ENCODE data around the gene DUSP28.

DUSP28 gene

DNA sequence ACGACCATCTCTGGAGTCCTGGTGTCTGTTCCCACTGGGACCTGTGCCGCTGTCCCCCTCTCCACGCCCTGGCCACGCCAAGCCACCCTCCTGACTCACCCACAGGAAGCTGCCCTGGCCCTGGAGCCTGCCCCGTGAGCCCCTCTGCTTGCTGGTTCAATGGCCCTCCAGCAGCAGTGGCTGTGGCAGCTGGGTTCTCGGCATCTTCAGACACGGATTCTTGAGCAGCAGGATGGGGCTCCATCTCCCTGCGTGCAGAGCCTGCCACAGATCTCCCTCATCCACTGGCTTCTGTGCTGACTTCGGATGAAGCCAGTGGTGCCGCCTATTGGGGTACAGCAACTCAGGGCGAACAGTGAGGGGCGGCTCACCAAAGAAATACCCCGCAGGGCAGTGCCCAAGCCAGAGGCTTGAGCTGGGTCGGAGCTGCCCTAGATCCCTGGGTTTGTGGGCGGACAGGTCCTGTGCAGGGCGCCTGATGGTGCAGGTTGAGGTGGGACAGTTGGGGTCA lies 40.3 kb downstream of the DUSP28 start:
- ATAC-seq, result no peak
- TF ChIP-seq PPARA (CRISPR knock-in tag; IDR thresholded peaks at IDR 0.05; ENCODE audit: borderline replicate concordance), result no peak
- no peak for TF ChIP-seq OSR1 (CRISPR knock-in tag; IDR thresholded peaks at IDR 0.05)

DNA sequence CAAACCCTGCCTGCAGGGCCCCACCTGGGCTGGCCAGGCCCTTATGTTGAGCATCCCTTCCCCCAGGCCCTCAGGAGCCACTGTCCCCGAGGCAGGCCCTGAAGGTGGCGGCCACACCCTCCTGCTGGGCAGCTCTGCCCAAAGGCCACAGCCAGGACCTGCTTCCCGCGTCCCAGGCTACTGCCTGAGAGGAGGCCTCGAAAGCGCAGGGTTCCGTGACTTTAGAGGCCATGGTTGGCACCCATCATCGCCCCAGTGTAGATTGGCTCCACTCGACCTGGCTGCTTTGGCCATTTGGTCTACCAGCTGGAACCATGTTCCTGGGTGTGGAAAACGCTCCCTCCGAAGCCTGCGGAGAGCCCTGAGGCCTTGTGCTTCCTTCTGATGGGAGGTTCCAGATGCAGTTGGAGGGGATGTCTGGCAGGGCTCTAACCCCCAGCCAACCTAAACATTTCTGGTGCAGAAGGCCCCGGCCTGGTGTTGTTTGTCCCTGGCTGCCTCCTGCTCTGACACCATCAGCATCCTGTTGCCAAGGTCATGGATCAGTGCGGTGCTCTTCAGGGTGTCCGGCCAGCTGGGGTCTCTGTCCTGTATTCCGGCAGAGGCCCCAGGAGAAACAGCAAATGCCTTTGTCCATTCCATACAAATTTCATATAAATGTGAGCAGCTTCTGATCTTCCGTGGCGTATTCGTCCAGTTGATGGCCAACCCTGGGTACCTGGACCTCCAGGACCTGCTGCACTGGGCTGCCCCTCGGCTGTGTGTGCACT lies 41.1 kb downstream of the DUSP28 start:
- ATAC-seq, result no peak
- TF ChIP-seq, protein P1, sequence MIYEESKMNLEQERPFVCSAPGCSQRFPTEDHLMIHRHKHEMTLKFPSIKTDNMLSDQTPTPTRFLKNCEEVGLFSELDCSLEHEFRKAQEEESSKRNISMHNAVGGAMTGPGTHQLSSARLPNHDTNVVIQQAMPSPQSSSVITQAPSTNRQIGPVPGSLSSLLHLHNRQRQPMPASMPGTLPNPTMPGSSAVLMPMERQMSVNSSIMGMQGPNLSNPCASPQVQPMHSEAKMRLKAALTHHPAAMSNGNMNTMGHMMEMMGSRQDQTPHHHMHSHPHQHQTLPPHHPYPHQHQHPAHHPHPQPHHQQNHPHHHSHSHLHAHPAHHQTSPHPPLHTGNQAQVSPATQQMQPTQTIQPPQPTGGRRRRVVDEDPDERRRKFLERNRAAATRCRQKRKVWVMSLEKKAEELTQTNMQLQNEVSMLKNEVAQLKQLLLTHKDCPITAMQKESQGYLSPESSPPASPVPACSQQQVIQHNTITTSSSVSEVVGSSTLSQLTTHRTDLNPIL (CRISPR knock-in tag; IDR thresholded peaks at IDR 0.05; ENCODE audit: low read depth), result no peak
- no peak for TF ChIP-seq ZFP3 (CRISPR knock-in tag; IDR thresholded peaks at IDR 0.05)
- TF ChIP-seq, protein P2, sequence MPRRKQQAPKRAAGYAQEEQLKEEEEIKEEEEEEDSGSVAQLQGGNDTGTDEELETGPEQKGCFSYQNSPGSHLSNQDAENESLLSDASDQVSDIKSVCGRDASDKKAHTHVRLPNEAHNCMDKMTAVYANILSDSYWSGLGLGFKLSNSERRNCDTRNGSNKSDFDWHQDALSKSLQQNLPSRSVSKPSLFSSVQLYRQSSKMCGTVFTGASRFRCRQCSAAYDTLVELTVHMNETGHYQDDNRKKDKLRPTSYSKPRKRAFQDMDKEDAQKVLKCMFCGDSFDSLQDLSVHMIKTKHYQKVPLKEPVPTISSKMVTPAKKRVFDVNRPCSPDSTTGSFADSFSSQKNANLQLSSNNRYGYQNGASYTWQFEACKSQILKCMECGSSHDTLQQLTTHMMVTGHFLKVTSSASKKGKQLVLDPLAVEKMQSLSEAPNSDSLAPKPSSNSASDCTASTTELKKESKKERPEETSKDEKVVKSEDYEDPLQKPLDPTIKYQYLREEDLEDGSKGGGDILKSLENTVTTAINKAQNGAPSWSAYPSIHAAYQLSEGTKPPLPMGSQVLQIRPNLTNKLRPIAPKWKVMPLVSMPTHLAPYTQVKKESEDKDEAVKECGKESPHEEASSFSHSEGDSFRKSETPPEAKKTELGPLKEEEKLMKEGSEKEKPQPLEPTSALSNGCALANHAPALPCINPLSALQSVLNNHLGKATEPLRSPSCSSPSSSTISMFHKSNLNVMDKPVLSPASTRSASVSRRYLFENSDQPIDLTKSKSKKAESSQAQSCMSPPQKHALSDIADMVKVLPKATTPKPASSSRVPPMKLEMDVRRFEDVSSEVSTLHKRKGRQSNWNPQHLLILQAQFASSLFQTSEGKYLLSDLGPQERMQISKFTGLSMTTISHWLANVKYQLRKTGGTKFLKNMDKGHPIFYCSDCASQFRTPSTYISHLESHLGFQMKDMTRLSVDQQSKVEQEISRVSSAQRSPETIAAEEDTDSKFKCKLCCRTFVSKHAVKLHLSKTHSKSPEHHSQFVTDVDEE (CRISPR knock-in tag; IDR thresholded peaks at IDR 0.05), result no peak
- no peak for TF ChIP-seq ISL1 (CRISPR knock-in tag; IDR thresholded peaks at IDR 0.05)
- no peak for TF ChIP-seq ESRRG (CRISPR knock-in tag; IDR thresholded peaks at IDR 0.05)
- no peak for TF ChIP-seq OSR1 (CRISPR knock-in tag; IDR thresholded peaks at IDR 0.05)
- TF ChIP-seq, protein P3, sequence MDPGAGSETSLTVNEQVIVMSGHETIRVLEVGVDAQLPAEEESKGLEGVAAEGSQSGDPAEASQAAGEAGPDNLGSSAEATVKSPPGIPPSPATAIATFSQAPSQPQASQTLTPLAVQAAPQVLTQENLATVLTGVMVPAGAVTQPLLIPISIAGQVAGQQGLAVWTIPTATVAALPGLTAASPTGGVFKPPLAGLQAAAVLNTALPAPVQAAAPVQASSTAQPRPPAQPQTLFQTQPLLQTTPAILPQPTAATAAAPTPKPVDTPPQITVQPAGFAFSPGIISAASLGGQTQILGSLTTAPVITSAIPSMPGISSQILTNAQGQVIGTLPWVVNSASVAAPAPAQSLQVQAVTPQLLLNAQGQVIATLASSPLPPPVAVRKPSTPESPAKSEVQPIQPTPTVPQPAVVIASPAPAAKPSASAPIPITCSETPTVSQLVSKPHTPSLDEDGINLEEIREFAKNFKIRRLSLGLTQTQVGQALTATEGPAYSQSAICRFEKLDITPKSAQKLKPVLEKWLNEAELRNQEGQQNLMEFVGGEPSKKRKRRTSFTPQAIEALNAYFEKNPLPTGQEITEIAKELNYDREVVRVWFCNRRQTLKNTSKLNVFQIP (CRISPR knock-in tag; IDR thresholded peaks at IDR 0.05; ENCODE audit: borderline replicate concordance, low read depth), result no peak
- TF ChIP-seq TOX (CRISPR knock-in tag; IDR thresholded peaks at IDR 0.05; ENCODE audit: borderline replicate concordance), result no peak
- no peak for TF ChIP-seq GLIS3 (CRISPR knock-in tag; IDR thresholded peaks at IDR 0.05)
- TF ChIP-seq, protein P4, sequence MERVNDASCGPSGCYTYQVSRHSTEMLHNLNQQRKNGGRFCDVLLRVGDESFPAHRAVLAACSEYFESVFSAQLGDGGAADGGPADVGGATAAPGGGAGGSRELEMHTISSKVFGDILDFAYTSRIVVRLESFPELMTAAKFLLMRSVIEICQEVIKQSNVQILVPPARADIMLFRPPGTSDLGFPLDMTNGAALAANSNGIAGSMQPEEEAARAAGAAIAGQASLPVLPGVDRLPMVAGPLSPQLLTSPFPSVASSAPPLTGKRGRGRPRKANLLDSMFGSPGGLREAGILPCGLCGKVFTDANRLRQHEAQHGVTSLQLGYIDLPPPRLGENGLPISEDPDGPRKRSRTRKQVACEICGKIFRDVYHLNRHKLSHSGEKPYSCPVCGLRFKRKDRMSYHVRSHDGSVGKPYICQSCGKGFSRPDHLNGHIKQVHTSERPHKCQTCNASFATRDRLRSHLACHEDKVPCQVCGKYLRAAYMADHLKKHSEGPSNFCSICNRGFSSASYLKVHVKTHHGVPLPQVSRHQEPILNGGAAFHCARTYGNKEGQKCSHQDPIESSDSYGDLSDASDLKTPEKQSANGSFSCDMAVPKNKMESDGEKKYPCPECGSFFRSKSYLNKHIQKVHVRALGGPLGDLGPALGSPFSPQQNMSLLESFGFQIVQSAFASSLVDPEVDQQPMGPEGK (CRISPR knock-in tag; IDR thresholded peaks at IDR 0.05; ENCODE audit: borderline replicate concordance), result no peak
- TF ChIP-seq ZC3H10 (CRISPR knock-in tag; IDR thresholded peaks at IDR 0.05), result no peak
- no peak for TF ChIP-seq ARNTL (CRISPR knock-in tag; IDR thresholded peaks at IDR 0.05; ENCODE audit: borderline replicate concordance, low read depth)
- no peak for TF ChIP-seq ZNF8 (CRISPR knock-in tag; IDR thresholded peaks at IDR 0.05)
- no peak for TF ChIP-seq PPARA (CRISPR knock-in tag; IDR thresholded peaks at IDR 0.05; ENCODE audit: borderline replicate concordance)
- no peak for TF ChIP-seq ZNF70 (CRISPR knock-in tag; IDR thresholded peaks at IDR 0.05)
- no peak for TF ChIP-seq ZFP30 (CRISPR knock-in tag; IDR thresholded peaks at IDR 0.05)
- TF ChIP-seq BACH2 (CRISPR knock-in tag; IDR thresholded peaks at IDR 0.05; ENCODE audit: borderline replicate concordance), result no peak

DNA sequence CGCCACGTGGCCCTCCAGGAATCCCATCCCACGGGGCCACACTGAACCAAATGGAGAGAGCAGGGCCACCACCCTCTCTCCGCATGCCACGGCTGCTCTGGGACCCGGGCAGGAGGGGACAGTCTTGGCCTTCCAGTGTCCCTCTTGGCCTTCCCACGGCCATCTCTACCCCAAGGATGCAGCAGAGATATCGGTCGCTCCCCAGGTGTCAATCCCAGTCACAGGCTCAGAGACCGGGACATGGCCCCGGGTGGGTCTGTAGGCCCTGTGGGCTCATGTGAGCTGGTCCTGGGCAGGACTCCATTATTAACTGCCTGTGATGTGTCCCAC lies 41.6 kb downstream of the DUSP28 start:
- TF ChIP-seq, protein P1 (CRISPR knock-in tag; IDR thresholded peaks at IDR 0.05; ENCODE audit: low read depth), result no peak
- no peak for TF ChIP-seq ISL1 (CRISPR knock-in tag; IDR thresholded peaks at IDR 0.05)
- no peak for TF ChIP-seq TCF4 (CRISPR knock-in tag; IDR thresholded peaks at IDR 0.05; ENCODE audit: borderline replicate concordance)
- TF ChIP-seq GLIS3 (CRISPR knock-in tag; IDR thresholded peaks at IDR 0.05), result no peak
- TF ChIP-seq SNAI2 (CRISPR knock-in tag; IDR thresholded peaks at IDR 0.05), result no peak
- TF ChIP-seq, protein P4 (CRISPR knock-in tag; IDR thresholded peaks at IDR 0.05; ENCODE audit: borderline replicate concordance), result no peak
- TF ChIP-seq, protein P2 (CRISPR knock-in tag; IDR thresholded peaks at IDR 0.05), result no peak
- TF ChIP-seq PPARA (CRISPR knock-in tag; IDR thresholded peaks at IDR 0.05; ENCODE audit: borderline replicate concordance), result no peak
- no peak for TF ChIP-seq CSDC2 (CRISPR knock-in tag; IDR thresholded peaks at IDR 0.05)
- no peak for ATAC-seq
